Activated T-cell treated with anti-CD3 and anti-CD28 coated beads for 1 hour (primary cell): ENCODE measurements around the gene BAG5.
A peak's percentile ranks its signal among the peaks of the same experiment; 100 is the strongest.
"Not testable (repeated sequence)": the region's sequence is repeated elsewhere in the genome, so short reads cannot be mapped to it uniquely, and the experiment has no call there.

Experiments
- DNase-seq: peaks from one replicate; pipeline ENCODE4 v3.0.0-alpha.2; 2020; ENCODE audit warnings: low read depth

The BAG5 gene

GRCh38 chr14:103522649-103523574, 39.5 kb downstream of the BAG5 start, which contains the start of gene CKB:
Gene CKB (minus strand): TSS chr14:103522830. CDS start chr14:103522493, 337 bp downstream.
- DNase-seq: no peak

- no peak for DNase-seq
Measured at GRCh38 chr14:103521951-103522563, 40.4 kb downstream of the BAG5 start.

GRCh38 chr14:103521438-103521950, 41.0 kb downstream of the BAG5 start:
- no peak for DNase-seq

GRCh38 chr14:103520657-103521437, 41.6 kb downstream of the BAG5 start:
- DNase-seq: peak; percentile 60

- DNase-seq: no peak
Measured at GRCh38 chr14:103520269-103520656, 42.2 kb downstream of the BAG5 start.

GRCh38 chr14:103519837-103520212, 42.6 kb downstream of the BAG5 start:
- DNase-seq: no peak

- no peak for DNase-seq
Measured at GRCh38 chr14:103519043-103519836, 43.2 kb downstream of the BAG5 start.

GRCh38 chr14:103518422-103519042, 43.9 kb downstream of the BAG5 start:
- DNase-seq: peak; percentile 56

GRCh38 chr14:103517721-103518421, 44.6 kb downstream of the BAG5 start:
- no peak for DNase-seq

GRCh38 chr14:103517174-103517566, 45.3 kb downstream of the BAG5 start:
- DNase-seq: no peak

GRCh38 chr14:103516426-103517173, 45.9 kb downstream of the BAG5 start:
- no peak for DNase-seq

GRCh38 chr14:103514596-103515421, 47.6 kb downstream of the BAG5 start:
- no peak for DNase-seq

GRCh38 chr14:103512701-103513611, 49.5 kb downstream of the BAG5 start:
- no peak for DNase-seq

- not testable (repeated sequence) for DNase-seq
Measured at GRCh38 chr14:103512180-103512579, 50.3 kb downstream of the BAG5 start.

- no peak for DNase-seq
Measured at GRCh38 chr14:103510724-103511693, 51.4 kb downstream of the BAG5 start.
